Measurements from ENCODE around the gene AXL.

The AXL gene

DNA sequence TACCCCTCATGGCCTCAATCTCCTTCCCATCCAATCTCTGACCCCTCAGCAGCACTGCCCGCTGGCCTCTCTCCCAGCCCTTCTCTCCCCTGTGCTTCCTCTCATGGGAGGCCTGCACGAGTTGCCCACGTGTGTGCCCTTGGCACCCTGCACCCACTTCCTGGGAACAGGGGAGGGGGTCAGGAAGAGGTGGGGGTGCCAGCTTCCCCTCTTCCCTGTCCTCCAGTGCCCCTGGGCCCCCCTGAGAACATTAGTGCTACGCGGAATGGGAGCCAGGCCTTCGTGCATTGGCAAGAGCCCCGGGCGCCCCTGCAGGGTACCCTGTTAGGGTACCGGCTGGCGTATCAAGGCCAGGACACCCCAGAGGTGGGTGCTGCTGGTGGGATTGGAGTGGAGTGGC, 19.2 kb downstream of the AXL start:
- no peak for DNase-seq

- no peak for DNase-seq
Observed at GRCh38 chr19:41239363-41239762, 20.3 kb downstream of the AXL start.

DNA sequence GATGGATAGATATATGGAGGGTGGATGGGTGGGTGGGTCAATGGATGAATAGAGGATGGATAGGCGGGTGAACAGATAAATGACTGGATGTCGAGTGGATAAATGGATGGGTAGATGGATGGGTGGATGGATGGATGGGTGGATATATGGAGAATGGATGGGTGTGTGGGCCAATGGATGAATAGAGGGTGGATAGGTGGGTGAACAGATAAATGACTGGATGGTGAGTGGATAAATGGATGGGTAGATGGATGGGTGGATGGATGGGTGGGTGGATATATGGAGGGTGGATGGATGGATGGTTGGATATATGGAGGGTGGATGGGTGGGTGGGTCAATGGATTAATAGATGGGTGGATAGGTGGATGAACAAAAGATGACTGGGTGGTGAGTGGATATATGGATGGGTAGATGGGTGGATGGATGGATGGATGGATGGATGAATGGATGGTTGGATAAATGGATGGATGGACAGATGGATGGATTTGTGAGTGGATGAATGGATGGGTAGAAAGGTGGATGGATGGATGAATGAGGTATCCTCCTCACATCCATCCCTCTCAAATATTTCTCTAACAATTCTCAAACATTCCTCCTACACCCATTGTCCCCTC, 21.0 kb downstream of the AXL start:
- DNase-seq: no peak

DNA sequence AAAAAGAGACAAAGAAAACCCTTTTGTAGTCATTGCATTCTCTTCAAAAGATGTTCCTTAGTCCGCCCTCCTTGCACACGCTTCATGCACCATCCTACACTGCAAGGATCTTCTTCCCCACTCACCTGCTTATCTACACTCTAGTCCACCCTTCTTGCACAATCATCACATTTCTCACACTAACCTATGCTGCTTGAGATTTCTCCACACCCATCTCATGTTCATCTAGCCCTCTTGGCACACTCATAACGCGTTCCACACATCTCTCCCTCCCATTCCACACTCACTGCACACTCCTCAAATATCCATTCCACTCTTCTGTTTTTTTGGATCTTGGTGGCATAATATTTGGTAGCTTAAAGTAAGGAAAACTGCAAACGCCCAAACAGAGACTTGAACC, 22.8 kb downstream of the AXL start:
- no peak for DNase-seq

DNA sequence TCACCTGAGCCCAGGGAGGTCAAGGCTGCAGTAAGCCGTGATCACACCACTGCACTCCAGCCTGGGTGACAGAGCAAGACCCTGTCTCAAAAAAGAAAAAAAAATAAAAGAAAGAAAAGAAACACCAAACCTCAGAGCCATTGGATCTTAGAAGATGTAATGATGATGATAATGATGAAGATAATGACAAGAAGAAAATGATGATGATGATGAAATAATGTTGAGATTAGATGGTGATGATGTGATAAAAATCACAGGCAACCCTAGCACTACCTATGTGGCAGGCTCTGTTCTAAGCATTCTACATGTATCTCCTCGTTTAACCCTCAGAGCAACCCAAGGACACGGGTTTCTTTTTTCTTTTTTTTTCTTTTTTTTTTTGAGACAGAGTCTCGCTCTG, 25.1 kb downstream of the AXL start:
- DNase-seq: no peak

DNA sequence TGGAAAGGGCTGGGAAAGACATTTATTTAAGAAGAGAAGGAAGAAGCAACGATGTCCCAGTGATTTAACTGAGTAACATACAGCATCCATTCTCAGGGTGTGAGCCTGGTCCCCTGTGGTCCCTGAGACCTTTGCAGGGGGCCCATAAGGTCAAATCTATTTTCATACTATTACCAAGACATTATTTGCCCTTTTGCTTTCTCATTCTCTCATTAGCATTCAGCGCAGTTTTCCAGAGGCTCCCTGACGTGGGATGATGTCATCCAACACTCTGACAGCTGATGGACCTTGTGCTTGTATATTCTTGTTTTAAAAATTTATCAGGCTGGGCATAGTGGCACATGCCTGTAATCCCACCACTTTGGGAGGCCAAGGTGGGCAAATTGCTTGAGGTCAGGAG, 26.8 kb downstream of the AXL start:
- DNase-seq: no peak

DNA sequence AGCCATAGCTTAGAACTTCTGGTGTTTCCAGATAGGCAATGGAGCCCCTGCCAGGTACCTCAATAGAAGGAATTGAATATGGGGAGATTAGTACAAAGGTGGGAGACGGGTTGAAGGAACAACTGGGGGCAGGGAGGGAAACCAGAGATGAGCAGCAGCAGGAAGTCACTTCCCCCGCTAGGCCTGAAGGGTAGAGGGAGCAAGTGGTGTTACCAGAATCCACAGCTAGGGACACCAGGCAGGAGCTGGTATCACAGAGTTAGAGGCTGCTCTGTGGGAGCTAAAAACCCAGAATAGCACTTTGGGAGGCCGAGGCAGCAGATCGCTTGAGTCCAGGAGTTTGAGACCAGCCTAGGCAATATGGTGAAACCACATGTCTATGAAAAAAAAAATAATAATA, 29.9 kb downstream of the AXL start:
- DNase-seq: no peak

DNA sequence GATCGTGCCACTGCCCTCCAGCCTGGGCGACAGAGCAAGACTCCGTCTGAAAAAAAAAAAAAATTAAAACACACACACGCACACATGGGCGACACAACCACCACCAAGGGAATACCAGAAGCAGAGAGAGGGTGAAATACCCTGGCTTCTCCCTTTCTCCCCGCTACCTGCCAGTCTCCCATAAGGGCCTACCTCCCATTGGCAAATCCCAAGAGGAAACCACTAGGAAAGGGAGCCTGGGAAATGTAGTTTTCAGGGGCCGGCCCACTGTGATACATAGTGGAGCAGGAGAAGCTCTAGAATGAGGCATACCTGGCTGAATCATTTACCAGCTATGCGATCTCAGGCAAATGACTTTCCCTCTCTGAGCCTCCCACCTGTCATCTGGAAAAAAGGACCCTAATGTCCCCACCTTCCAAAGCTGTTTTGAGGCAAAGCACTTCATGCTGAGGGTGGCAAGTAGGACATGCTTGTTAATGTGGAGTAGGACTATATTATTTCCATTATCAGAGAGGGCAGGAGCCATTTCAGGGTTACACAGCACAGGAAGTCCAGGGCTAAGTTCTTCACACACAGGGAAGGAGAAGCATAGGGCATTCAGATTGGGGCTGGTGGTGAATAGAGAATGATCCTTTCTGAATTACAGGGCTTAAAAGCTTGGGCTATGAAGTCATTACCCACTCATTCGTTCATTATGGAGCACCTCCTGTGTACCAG, 30.8 kb downstream of the AXL start:
- DNase-seq: no peak

- no peak for DNase-seq
Observed at GRCh38 chr19:41253660-41254059, 34.6 kb downstream of the AXL start.

DNA sequence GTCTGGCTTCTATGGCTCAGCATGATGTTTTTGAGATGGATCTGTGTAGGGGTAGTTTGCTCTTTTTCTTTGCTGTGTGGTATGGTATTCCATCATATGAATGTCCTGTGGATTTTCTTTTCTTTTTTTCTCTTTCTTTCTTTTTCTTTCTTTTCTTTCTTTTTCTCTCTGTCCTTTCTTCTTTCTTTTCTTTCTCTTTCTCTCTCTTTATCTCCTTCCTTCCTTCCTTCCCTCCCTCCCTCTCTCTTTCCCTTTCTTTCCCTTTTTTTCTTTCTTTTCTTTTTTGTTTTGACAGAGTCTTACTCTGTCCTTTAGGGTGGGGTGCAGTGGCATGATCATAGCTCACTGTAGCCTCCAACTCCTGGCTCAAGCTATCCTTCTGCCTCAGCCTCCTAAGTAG, 36.1 kb downstream of the AXL start:
- DNase-seq: no peak

GRCh38 chr19:41261474-41262190, 42.6 kb downstream of the AXL start:
- no peak for DNase-seq

- DNase-seq: peak; percentile 46
Observed at GRCh38 chr19:41263042-41263849, 44.2 kb downstream of the AXL start.

GRCh38 chr19:41263850-41264580, 45.0 kb downstream of the AXL start, which contains the start of gene HNRNPUL1:
Gene HNRNPUL1 (plus strand): TSS chr19:41264372. CDS start chr19:41264504, 132 bp downstream.
- peak; percentile 99 for DNase-seq

GRCh38 chr19:41264581-41265394, 45.8 kb downstream of the AXL start:
- DNase-seq: peak; percentile 53

- DNase-seq: no peak
Observed at GRCh38 chr19:41265395-41266153, 46.6 kb downstream of the AXL start.

DNA sequence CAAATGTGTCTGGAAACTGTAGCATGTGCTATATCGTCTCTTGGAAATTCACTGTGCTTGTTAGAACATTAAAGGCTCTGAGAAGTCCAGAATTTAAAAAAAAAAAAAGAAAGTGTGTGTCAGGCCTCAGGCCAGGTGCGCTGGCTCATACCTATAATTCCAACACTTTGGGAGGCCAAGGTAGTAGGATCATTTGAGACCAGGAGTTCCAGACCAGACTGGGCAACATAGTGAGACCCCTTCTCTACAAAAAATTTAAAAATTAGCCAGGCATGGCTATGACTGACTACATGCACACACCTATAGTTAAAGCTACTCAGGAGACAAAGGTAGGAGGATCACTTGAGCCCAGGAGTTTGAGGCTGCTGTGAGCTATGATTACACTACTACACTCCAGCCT, 50.0 kb downstream of the AXL start:
- DNase-seq: no peak

GRCh38 chr19:41269571-41269970, 50.5 kb downstream of the AXL start:
- DNase-seq: no peak

GRCh38 chr19:41273076-41273475, 54.1 kb downstream of the AXL start:
- DNase-seq: no peak

DNA sequence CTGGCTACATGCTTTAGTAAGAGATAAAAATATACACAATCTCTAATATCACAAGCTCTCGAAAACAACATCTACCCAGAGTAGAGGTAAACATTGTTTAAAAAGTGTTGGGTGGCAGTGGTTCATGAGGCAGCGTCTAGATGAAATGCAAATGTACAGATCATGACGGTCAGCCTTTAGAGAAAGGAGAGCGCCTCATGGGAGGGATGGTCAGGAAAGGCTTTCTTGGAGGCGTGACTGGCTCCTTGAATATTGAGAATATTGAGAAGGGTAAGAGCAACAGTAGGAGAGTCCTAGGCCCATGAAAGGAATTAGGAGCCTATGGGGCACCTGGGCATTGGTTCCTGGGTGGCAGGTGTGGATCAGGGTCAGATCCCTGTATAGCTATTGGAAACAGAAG, 55.8 kb downstream of the AXL start:
- no peak for DNase-seq

- no peak for DNase-seq
Observed at GRCh38 chr19:41276231-41276630, 57.2 kb downstream of the AXL start.

GRCh38 chr19:41278478-41278877, 59.5 kb downstream of the AXL start:
- no peak for DNase-seq

Data from NCI-H1436 (cell line).